ENCODE results near the gene REXO1. TPM values are rescaled to one million over a fixed set of nuclear protein-coding genes. Genes with fewer than 3 reads are reported as not detected.
A peak's percentile ranks its signal among the peaks of the same experiment; 100 is the strongest.

Gene REXO1
- total and polyA plus RNA-seq, 2 of the 13 experiments (the other 11 are each of a cell fraction or from before 2014, with no cell fraction given) = 5.0 to 11.2 TPM

DNA sequence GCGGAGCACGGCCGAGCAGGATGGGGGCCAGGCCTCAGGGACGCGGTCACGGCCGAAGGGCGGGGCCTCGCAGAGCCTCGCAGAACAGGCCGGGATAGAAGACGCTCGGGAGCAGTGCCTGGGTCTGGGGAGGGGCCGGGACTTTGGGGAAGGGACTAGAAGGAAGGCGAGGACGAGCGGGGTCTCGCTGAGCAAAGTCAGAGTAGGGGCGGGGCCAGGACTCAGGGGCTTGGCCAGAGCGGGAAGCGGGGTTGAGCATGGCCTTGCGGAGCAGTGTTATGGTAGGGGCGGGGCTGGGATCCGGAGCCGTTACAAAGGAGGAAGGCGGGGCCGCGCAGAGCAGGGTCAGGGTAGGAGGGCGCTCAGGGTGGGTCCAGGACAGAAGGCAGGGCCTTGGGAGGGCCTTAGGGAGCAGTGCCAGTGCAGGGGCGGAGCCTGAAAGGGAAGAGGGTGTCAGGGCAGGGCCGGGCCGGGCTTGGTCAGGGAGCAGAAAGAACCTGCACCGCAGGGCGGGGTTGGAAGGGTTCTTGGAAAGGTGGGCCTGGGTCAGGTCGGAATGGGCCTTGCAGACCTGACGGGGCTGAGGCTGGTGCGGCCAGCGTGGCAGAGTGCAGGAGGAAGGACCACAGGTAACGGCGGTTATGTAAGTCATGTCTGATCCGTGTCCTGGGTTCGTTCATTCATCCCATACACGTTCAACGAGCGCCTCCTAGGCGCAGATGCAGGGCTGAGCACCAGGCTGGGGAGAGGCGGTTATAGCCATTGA is 35.7 kb downstream of the REXO1 start (continued):
- TF ChIP-seq, protein P1, sequence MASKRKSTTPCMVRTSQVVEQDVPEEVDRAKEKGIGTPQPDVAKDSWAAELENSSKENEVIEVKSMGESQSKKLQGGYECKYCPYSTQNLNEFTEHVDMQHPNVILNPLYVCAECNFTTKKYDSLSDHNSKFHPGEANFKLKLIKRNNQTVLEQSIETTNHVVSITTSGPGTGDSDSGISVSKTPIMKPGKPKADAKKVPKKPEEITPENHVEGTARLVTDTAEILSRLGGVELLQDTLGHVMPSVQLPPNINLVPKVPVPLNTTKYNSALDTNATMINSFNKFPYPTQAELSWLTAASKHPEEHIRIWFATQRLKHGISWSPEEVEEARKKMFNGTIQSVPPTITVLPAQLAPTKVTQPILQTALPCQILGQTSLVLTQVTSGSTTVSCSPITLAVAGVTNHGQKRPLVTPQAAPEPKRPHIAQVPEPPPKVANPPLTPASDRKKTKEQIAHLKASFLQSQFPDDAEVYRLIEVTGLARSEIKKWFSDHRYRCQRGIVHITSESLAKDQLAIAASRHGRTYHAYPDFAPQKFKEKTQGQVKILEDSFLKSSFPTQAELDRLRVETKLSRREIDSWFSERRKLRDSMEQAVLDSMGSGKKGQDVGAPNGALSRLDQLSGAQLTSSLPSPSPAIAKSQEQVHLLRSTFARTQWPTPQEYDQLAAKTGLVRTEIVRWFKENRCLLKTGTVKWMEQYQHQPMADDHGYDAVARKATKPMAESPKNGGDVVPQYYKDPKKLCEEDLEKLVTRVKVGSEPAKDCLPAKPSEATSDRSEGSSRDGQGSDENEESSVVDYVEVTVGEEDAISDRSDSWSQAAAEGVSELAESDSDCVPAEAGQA (IDR thresholded peaks at IDR 0.05; ENCODE audit: low read depth) = no peak
- TF ChIP-seq, protein P1 (CRISPR knock-in tag; IDR thresholded peaks at IDR 0.05; ENCODE audit: borderline replicate concordance) = no peak
- TF ChIP-seq MAF1 (CRISPR knock-in tag; IDR thresholded peaks at IDR 0.05; ENCODE audit: borderline replicate concordance) (no peak), ZNF75D (CRISPR knock-in tag; IDR thresholded peaks at IDR 0.05; ENCODE audit: borderline replicate concordance) (no peak), ZNF296 (CRISPR knock-in tag; conservative IDR thresholded peaks at IDR 0.05) (no peak), MEIS1 (CRISPR knock-in tag; IDR thresholded peaks at IDR 0.05; ENCODE audit: borderline replicate concordance) (0 out of 2 replicates have a peak, but pooled peaks have one; percentile 59), ZNF232 (CRISPR knock-in tag; IDR thresholded peaks at IDR 0.05; ENCODE audit: borderline replicate concordance) (0 out of 2 replicates have a peak, but pooled peaks have one; percentile 48), NR3C1 (CRISPR knock-in tag; IDR thresholded peaks at IDR 0.05) (no peak), POLR2AphosphoS5 (IDR thresholded peaks at IDR 0.05; ENCODE audit: low read depth, low read length) (peak; percentile 68), BORCS8-MEF2B (CRISPR knock-in tag; IDR thresholded peaks at IDR 0.05) (0 out of 2 replicates have a peak, but pooled peaks have one; percentile 45), ZNF850 (CRISPR knock-in tag; conservative IDR thresholded peaks at IDR 0.05) (no peak), ZNF557 (CRISPR knock-in tag; IDR thresholded peaks at IDR 0.05) (no peak; the same call in 1 of the 2 replicates)
- TF ChIP-seq, protein P2, sequence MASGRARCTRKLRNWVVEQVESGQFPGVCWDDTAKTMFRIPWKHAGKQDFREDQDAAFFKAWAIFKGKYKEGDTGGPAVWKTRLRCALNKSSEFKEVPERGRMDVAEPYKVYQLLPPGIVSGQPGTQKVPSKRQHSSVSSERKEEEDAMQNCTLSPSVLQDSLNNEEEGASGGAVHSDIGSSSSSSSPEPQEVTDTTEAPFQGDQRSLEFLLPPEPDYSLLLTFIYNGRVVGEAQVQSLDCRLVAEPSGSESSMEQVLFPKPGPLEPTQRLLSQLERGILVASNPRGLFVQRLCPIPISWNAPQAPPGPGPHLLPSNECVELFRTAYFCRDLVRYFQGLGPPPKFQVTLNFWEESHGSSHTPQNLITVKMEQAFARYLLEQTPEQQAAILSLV (CRISPR knock-in tag; IDR thresholded peaks at IDR 0.05; ENCODE audit: borderline replicate concordance) = peak; percentile 84
- TF ChIP-seq, protein P3, sequence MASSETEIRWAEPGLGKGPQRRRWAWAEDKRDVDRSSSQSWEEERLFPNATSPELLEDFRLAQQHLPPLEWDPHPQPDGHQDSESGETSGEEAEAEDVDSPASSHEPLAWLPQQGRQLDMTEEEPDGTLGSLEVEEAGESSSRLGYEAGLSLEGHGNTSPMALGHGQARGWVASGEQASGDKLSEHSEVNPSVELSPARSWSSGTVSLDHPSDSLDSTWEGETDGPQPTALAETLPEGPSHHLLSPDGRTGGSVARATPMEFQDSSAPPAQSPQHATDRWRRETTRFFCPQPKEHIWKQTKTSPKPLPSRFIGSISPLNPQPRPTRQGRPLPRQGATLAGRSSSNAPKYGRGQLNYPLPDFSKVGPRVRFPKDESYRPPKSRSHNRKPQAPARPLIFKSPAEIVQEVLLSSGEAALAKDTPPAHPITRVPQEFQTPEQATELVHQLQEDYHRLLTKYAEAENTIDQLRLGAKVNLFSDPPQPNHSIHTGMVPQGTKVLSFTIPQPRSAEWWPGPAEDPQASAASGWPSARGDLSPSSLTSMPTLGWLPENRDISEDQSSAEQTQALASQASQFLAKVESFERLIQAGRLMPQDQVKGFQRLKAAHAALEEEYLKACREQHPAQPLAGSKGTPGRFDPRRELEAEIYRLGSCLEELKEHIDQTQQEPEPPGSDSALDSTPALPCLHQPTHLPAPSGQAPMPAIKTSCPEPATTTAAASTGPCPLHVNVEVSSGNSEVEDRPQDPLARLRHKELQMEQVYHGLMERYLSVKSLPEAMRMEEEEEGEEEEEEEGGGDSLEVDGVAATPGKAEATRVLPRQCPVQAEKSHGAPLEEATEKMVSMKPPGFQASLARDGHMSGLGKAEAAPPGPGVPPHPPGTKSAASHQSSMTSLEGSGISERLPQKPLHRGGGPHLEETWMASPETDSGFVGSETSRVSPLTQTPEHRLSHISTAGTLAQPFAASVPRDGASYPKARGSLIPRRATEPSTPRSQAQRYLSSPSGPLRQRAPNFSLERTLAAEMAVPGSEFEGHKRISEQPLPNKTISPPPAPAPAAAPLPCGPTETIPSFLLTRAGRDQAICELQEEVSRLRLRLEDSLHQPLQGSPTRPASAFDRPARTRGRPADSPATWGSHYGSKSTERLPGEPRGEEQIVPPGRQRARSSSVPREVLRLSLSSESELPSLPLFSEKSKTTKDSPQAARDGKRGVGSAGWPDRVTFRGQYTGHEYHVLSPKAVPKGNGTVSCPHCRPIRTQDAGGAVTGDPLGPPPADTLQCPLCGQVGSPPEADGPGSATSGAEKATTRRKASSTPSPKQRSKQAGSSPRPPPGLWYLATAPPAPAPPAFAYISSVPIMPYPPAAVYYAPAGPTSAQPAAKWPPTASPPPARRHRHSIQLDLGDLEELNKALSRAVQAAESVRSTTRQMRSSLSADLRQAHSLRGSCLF (CRISPR knock-in tag; IDR thresholded peaks at IDR 0.05; ENCODE audit: borderline replicate concordance) = no peak

Measured in HepG2 (cell line).